Colon (tissue), 2 donors: ENCODE results near the gene CANX.

Source experiments
- FAIRE-seq: peaks from 2 replicates; lab custom pipeline; 2012; peaks lifted over from hg19 to GRCh38; lab: Jason Lieb, UNC
- donor health status: control.
- donor health status: control.

Gene CANX

DNA sequence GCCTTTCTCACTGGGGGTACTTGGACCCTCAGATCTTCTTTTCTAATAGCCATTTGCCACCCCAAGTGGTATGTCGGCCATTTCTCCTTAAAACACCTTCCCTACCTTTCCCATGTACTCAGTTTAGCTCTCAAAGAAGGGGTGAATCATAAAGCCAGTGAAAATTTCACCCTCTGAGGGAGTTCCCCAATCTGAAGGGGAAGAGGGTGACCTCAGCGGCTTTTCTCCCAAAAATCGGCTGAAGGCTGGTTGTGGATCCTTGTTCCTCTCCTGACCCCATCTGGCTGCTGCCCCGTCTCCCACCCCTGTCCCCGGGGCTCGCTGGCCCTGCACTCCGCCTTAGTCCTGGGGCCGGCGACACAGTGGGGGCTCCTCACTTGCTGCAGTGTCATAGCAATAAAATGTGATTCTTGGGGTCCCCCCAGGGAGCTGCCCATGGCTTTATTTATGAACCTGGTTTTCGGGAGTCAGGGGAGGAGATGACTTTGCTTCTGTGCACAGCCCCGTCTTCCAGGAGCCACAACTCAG, 77.7 kb downstream of the CANX start:
- FAIRE-seq, result no peak

DNA sequence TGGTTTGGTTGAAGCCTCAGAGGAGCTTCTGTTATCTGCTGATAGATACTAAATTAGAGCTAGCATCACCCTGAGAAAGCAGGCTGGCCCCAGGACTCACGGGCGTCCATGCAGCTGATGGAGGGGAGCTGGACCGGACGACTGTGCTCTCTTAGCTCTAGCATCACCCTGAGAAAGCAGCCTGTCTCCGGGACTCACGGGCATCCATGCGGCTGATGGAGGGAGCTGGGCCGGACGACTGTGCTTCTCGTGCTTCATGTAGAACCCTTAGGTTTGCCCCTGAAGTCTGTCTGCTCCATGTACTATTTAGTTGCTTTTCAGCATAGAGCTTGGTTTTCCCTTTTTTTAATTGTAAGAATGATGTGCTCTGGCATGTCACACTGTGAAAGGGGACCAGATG, 78.7 kb downstream of the CANX start:
- no peak for FAIRE-seq

DNA sequence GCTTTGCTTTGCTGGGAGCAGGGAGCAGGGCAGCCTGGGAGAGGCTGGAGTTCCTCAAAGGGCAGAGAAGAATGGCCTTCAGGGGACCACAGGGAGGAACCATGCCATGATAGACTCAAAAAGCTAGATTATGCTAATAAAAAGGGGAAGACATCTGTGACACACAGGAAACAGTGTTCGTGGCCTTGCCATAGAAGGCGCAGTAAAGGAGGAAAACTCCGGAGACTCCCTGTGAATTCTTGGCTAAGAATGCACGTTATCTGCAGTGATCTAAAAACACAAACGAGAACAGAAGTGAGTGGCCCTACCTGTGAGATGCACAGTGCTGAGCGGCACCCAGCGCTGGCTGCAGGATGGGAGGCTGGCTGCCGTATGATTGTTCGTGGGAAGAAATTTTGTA, 79.1 kb downstream of the CANX start:
- no peak for FAIRE-seq

- FAIRE-seq, result no peak
Measured at GRCh38 chr5:179778591-179778990, 79.8 kb downstream of the CANX start.

GRCh38 chr5:179779826-179780225, 81.1 kb downstream of the CANX start:
- FAIRE-seq, result no peak

DNA sequence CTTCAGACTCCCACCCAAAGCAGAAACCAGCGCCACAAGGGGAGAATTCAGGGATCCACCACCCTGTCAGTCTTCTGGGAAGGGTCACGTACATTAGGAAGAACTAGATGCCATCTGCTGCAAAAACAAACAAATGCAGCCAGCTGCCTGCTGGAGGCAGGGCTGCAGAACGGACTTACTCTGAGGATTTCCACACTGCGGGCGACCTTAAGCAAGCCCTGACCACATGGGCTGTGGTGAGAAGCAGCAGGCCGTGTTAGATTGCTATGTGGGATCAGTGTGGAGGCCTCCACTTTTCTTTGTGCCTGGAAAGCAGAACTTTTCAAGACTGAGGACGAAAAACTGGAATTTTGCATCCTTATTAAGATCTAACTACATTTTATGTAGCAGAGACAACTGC, 81.6 kb downstream of the CANX start:
- no peak for FAIRE-seq
